Loucy (cell line): ENCODE results near the gene UBR4.

ENCODE experiments used
- EZH2phosphoT487 ChIP-seq: fragments of 200-600 bp; IDR thresholded peaks from 2 replicates; pipeline ENCODE4 v1.6.1; 2018; ENCODE audit warnings: antibody characterized with exemption, mild to moderate bottlenecking, moderate library complexity, borderline replicate concordance
- TF ChIP-seq, protein P1 (sequence below): fragments of 200-600 bp; sonication (generic); conservative IDR thresholded peaks from 2 replicates; pipeline ENCODE4 v1.5.1; 2014; ENCODE audit warnings: mild to moderate bottlenecking, antibody characterized with exemption, low read length

DNA sequence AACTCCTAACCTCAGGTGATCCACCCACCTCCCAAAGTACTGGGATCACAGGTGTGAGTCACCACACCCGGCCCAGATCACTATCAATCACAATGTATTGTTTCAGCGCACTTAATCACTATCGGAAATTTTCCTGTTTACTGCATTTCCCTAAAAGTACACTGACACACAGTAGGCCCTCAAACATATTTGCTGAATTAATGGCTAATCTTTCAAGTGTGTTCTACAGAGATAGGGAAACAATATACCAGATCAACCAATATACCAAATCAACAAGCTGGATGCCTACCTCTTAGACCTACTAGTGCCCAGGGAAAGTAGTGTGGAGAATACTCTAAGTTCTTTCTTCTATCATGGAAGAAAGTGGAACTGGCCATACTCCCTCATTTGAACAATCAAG is 17.1 kb downstream of the UBR4 start:
- TF ChIP-seq, protein P1, sequence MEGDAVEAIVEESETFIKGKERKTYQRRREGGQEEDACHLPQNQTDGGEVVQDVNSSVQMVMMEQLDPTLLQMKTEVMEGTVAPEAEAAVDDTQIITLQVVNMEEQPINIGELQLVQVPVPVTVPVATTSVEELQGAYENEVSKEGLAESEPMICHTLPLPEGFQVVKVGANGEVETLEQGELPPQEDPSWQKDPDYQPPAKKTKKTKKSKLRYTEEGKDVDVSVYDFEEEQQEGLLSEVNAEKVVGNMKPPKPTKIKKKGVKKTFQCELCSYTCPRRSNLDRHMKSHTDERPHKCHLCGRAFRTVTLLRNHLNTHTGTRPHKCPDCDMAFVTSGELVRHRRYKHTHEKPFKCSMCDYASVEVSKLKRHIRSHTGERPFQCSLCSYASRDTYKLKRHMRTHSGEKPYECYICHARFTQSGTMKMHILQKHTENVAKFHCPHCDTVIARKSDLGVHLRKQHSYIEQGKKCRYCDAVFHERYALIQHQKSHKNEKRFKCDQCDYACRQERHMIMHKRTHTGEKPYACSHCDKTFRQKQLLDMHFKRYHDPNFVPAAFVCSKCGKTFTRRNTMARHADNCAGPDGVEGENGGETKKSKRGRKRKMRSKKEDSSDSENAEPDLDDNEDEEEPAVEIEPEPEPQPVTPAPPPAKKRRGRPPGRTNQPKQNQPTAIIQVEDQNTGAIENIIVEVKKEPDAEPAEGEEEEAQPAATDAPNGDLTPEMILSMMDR: no peak
- no peak for TF ChIP-seq EZH2phosphoT487
